Measurements from ENCODE around the gene PADI6. TPM values are rescaled to one million over a fixed set of nuclear protein-coding genes. Genes with fewer than 3 reads are reported as not detected.

The PADI6 gene
- total and polyA plus RNA-seq, 2 of the 8 experiments (the other 6 are each of a cell fraction or from before 2014, with no cell fraction given) = not detected

- Histone ChIP-seq H3K9ac (replicated peaks in 1 of 4; ENCODE audit: extremely low read depth in 1 of 4, low read depth in 3 of 4, low read length in 3 of 4) (peak overlapping the region in 3 of 4 experiments; percentile 57 to 84 (median 73); a peak in 5 of 7 replicates), H3K18ac (ENCODE audit: extremely low read depth, low read length) (peak overlapping the region; percentile 93), H3K36me3 (ENCODE audit: control insufficient read depth in 2 of 4, insufficient read depth in 4 of 4, low read length in 3 of 4) (peaks cover 0 to 29% (median 5%) of the 10 kb centered on the region in 4 experiments; a peak in 4 of 8 replicates), H3K14ac (ENCODE audit: insufficient read length) (no peak overlapping the region), H3K79me1 (ENCODE audit: low read depth, low read length) (peaks cover 6% of the 10 kb centered on the region), H3K27me3 (replicated peaks in 1 of 4; ENCODE audit: control insufficient read depth in 3 of 4, extremely low read depth in 1 of 4, insufficient read depth in 3 of 4, low read length in 3 of 4) (peaks cover 0 to 6% (median 4%) of the 10 kb centered on the region in 4 experiments; a peak in 4 of 7 replicates), H3K4ac (replicated peaks; ENCODE audit: insufficient read length, low read depth, low read length) (peak overlapping the region; percentile 8), H2AK5ac (ENCODE audit: low read depth, low read length) (peak overlapping the region; percentile 78), H2BK5ac (ENCODE audit: low read depth, low read length) (peak overlapping the region; percentile 81; the same call in 1 of the 2 replicates), H3K27ac (ENCODE audit: low read depth, low read length) (no peak overlapping the region), H4K91ac (replicated peaks; ENCODE audit: insufficient read length, low read length) (peak overlapping the region; percentile 50), H2BK20ac (ENCODE audit: low read length) (peak overlapping the region; percentile 82), H4K8ac (ENCODE audit: extremely low read depth, insufficient read depth, low read length) (no peak overlapping the region), H4K5ac (ENCODE audit: insufficient read length, low read depth, low read length) (no peak overlapping the region), H4K20me1 (replicated peaks in 1 of 2; ENCODE audit: control insufficient read depth in 1 of 2, insufficient read depth in 2 of 2, low read length in 2 of 2) (peaks cover 0 to 9% of the 10 kb centered on the region in 2 experiments), H3K23ac (ENCODE audit: insufficient read length) (no peak overlapping the region), H3K4me3 (ENCODE audit: extremely low read depth in 1 of 4, insufficient read depth in 2 of 4, low read depth in 3 of 4, low read length in 4 of 4) (peak overlapping the region; percentile 38 to 89 (median 78)), H2BK15ac (ENCODE audit: low read length) (peak overlapping the region; percentile 83), H2AFZ (ENCODE audit: low read length) (0 out of 2 replicates have a peak overlapping the region, but pooled peaks have one; percentile 72), H2BK12ac (ENCODE audit: low read depth, low read length) (peak overlapping the region; percentile 91), H3K56ac (replicated peaks; ENCODE audit: insufficient read length, low read depth, low read length) (peak overlapping the region; percentile 89), H3K79me2 (ENCODE audit: control insufficient read depth in 1 of 2, insufficient read depth in 2 of 2, low read length in 2 of 2) (peaks cover 15 to 41% of the 10 kb centered on the region in 2 experiments), H3K9me3 (ENCODE audit: insufficient read depth in 2 of 2, low read depth in 1 of 2, low read length in 1 of 2) (no peaks in the 10 kb centered on the region), H2BK120ac (replicated peaks; ENCODE audit: low read depth, low read length) (peak overlapping the region; percentile 48), H3K4me2 (ENCODE audit: insufficient read depth in 1 of 2, low read depth in 2 of 2, low read length in 2 of 2) (peak overlapping the region; percentile 86 to 93), H3K4me1 (replicated peaks in 1 of 4; ENCODE audit: control insufficient read depth in 3 of 4, insufficient read depth in 4 of 4, low read length in 3 of 4) (peaks cover 16 to 33% (median 30%) of the 10 kb centered on the region in 4 experiments), H3K23me2 (ENCODE audit: low read depth, low read length) (peaks cover 18% of the 10 kb centered on the region)
- ChIA-PET POLR2A (ENCODE audit: partially characterized antibody) (interaction anchor here (0.7 to 12.4 kb wide), 13 partner anchors 8 to 244 kb away, joined by 3 to 155 read pairs (median 10); no protein-coding TSS in a partner anchor), CTCF (ENCODE audit: partially characterized antibody) (interaction anchor here (0.7 to 4.9 kb wide), 22 partner anchors 11 to 454 kb away, joined by 3 to 34 read pairs (median 5); no protein-coding TSS in a partner anchor)
- no peak for FAIRE-seq
- no peak for DNase-seq (ENCODE audit: low read depth in 1 of 2, low spot score in 2 of 2)
- 25% methylated on average over 18 of the region's 18 CpGs; no CpG with 5 or more reads in 1 of the 2 experiments for WGBS, 2 experiments (ENCODE audit: extremely low coverage in 1 of 2, insufficient coverage in 1 of 2, insufficient read length in 1 of 2, insufficient replicate concordance in 2 of 2, low coverage in 1 of 2, low lambda C conversion rate in 2 of 2, missing lambda C conversion rate in 1 of 2)
- TF ChIP-seq RXRA (IDR thresholded peaks at IDR 0.05; ENCODE audit: insufficient read depth, low read depth, low read length) (no peak), E2F6 (IDR thresholded peaks at IDR 0.05) (no peak), SP4 (IDR thresholded peaks at IDR 0.05; ENCODE audit: low read length) (no peak), JUND (IDR thresholded peaks at IDR 0.05; ENCODE audit: low read length) (no peak), CHD2 (IDR thresholded peaks at IDR 0.05; ENCODE audit: low read length) (no peak), TEAD4 (IDR thresholded peaks at IDR 0.05; ENCODE audit: low read depth, low read length) (no peak), TBP (IDR thresholded peaks at IDR 0.05; ENCODE audit: low read depth, low read length) (no peak), USF2 (IDR thresholded peaks at IDR 0.05; ENCODE audit: low read length) (no peak), RBBP5 (IDR thresholded peaks at IDR 0.05; ENCODE audit: borderline replicate concordance, low read depth, low read length) (no peak), CBX5 (IDR thresholded peaks at IDR 0.05; ENCODE audit: low read depth, low read length) (no peak)
Measured at GRCh38 chr1:17440074-17440826, 68.3 kb downstream of the PADI6 start.
